HEK293 (cell line): Measurements from ENCODE around the gene TWIST2.

Source experiments
- CTCF ChIA-PET: fragments of 350-600 bp; formaldehyde crosslinking; extraction: SDS; loops from one replicate; lab custom pipeline; 2021; ENCODE audit warnings: antibody characterized with exemption; lab: Yijun Ruan, JAX
- POLR2A ChIA-PET: fragments of 300-600 bp; formaldehyde crosslinking; extraction: SDS; loops from one replicate; lab custom pipeline; 2020; ENCODE audit warnings: antibody characterized with exemption, inconsistent platforms; lab: Yijun Ruan, JAX
- H3K27ac ChIP-seq: fragments of 200-500 bp; sonication (Bioruptor generic); 2 replicates; pipeline ENCODE4 v1.5.1; 2014; ENCODE audit warnings: low read depth, low read length, control low read depth, inconsistent platforms; ENCODE audit errors: extremely low read depth
- H3K36me3 ChIP-seq, 2 experiments: fragments of 200-500 bp in 1 of 2; sonication (Bioruptor generic) in 1 of 2; 1 replicate in 1 of 2; 2 replicates in 1 of 2; pipeline ENCODE4 v1.5.1; 2014 to 2017; ENCODE audit warnings: inconsistent platforms in 2 of 2, low read length in 2 of 2; ENCODE audit not compliant: control insufficient read depth in 2 of 2, insufficient read depth in 1 of 2
- H3K4me1 ChIP-seq: fragments of 200-500 bp; sonication (Bioruptor generic); 2 replicates; pipeline ENCODE4 v1.5.1; 2014; ENCODE audit warnings: mild to moderate bottlenecking, low read length, inconsistent platforms; ENCODE audit not compliant: control insufficient read depth, insufficient read depth
- H3K4me3 ChIP-seq: 2 replicates; pipeline ENCODE4 v1.5.1; 2011; ENCODE audit warnings: low read depth, mild to moderate bottlenecking, control low read depth, low read length, moderate library complexity
- H3K9me3 ChIP-seq: fragments of 200-500 bp; sonication (Bioruptor generic); 2 replicates; pipeline ENCODE4 v1.5.1; 2014; ENCODE audit warnings: low read depth, low read length, inconsistent platforms; ENCODE audit not compliant: control insufficient read depth, insufficient read depth
- BCL11B ChIP-seq: fragments of 450-650 bp; formaldehyde crosslinking; IDR thresholded peaks from 2 replicates; pipeline ENCODE4 v1.5.1; 2016; ENCODE audit warnings: low read depth, missing biosample characterization, missing genetic modification characterization
- KLF16 ChIP-seq: fragments of 450-650 bp; formaldehyde crosslinking; IDR thresholded peaks from 2 replicates; pipeline ENCODE4 v1.5.1; 2017; ENCODE audit warnings: missing biosample characterization, missing genetic modification characterization
- SETDB1 ChIP-seq: IDR thresholded peaks from one replicate; pipeline ENCODE4 v1.6.1; 2017; ENCODE audit warnings: mild to moderate bottlenecking, low read length, moderate library complexity, mixed read lengths; ENCODE audit not compliant: insufficient read length
- SP3 ChIP-seq: fragments of 450-650 bp; formaldehyde crosslinking; IDR thresholded peaks from 2 replicates; pipeline ENCODE4 v1.5.1; 2016; ENCODE audit warnings: missing biosample characterization, missing genetic modification characterization
- TSHZ1 ChIP-seq: fragments of 450-650 bp; formaldehyde crosslinking; IDR thresholded peaks from 2 replicates; pipeline ENCODE4 v1.5.1; 2016; ENCODE audit warnings: missing biosample characterization, missing genetic modification characterization, borderline replicate concordance
- ZBTB48 ChIP-seq: fragments of 450-650 bp; formaldehyde crosslinking; IDR thresholded peaks from 2 replicates; pipeline ENCODE4 v1.5.1; 2016; ENCODE audit warnings: missing biosample characterization, missing genetic modification characterization
- ZFP41 ChIP-seq: fragments of 450-650 bp; formaldehyde crosslinking; IDR thresholded peaks from 2 replicates; pipeline ENCODE4 v1.5.1; 2016; ENCODE audit warnings: missing biosample characterization, missing genetic modification characterization, borderline replicate concordance
- ZFP69B ChIP-seq: fragments of 450-650 bp; formaldehyde crosslinking; IDR thresholded peaks from 2 replicates; pipeline ENCODE4 v1.5.1; 2016; ENCODE audit warnings: missing biosample characterization, missing genetic modification characterization
- ZIC2 ChIP-seq: fragments of 450-650 bp; formaldehyde crosslinking; IDR thresholded peaks from 2 replicates; pipeline ENCODE4 v1.5.1; 2016; ENCODE audit warnings: missing biosample characterization, missing genetic modification characterization
- ZNF146 ChIP-seq: fragments of 450-650 bp; formaldehyde crosslinking; IDR thresholded peaks from 2 replicates; pipeline ENCODE4 v1.5.1; 2016; ENCODE audit warnings: missing biosample characterization, missing genetic modification characterization
- ZNF169 ChIP-seq: fragments of 450-650 bp; formaldehyde crosslinking; IDR thresholded peaks from 2 replicates; pipeline ENCODE4 v1.5.1; 2016; ENCODE audit warnings: missing biosample characterization, missing genetic modification characterization
- ZNF239 ChIP-seq: fragments of 450-650 bp; formaldehyde crosslinking; IDR thresholded peaks from 2 replicates; pipeline ENCODE4 v1.5.1; 2016; ENCODE audit warnings: missing biosample characterization, missing genetic modification characterization
- ZNF274 ChIP-seq, 2 experiments: fragments of 200-500 bp in 1 of 2; fragments of 450-650 bp in 1 of 2; sonication (Bioruptor generic) in 1 of 2; formaldehyde crosslinking in 1 of 2; IDR thresholded peaks; 2 replicates each; pipeline versions ENCODE4 v1.5.1 to v1.6.1; 2014 to 2016; ENCODE audit warnings: borderline replicate concordance in 1 of 2, inconsistent platforms in 1 of 2, low read length in 1 of 2, missing biosample characterization in 1 of 2, missing genetic modification characterization in 1 of 2
- ZNF37A ChIP-seq: fragments of 450-650 bp; IDR thresholded peaks from 2 replicates; pipeline ENCODE4 v1.5.1; 2018; ENCODE audit warnings: missing biosample characterization, missing genetic modification characterization
- ZNF600 ChIP-seq: fragments of 450-650 bp; formaldehyde crosslinking; IDR thresholded peaks from 2 replicates; pipeline ENCODE4 v1.5.1; 2016; ENCODE audit warnings: missing biosample characterization, missing genetic modification characterization
- ZNF654 ChIP-seq: fragments of 450-650 bp; formaldehyde crosslinking; IDR thresholded peaks from 2 replicates; pipeline ENCODE4 v1.5.1; 2016; ENCODE audit warnings: low read depth, missing biosample characterization, missing genetic modification characterization
- ZNF670 ChIP-seq: fragments of 450-650 bp; formaldehyde crosslinking; IDR thresholded peaks from 2 replicates; pipeline ENCODE4 v1.5.1; 2016; ENCODE audit warnings: missing biosample characterization, missing genetic modification characterization, low read depth
- ZNF785 ChIP-seq: fragments of 450-650 bp; formaldehyde crosslinking; IDR thresholded peaks from 2 replicates; pipeline ENCODE4 v1.5.1; 2016; ENCODE audit warnings: missing biosample characterization, missing genetic modification characterization
- ZSCAN18 ChIP-seq: fragments of 450-650 bp; formaldehyde crosslinking; IDR thresholded peaks from 2 replicates; pipeline ENCODE4 v1.5.1; 2016; ENCODE audit warnings: missing biosample characterization, missing genetic modification characterization
- ZSCAN30 ChIP-seq: fragments of 450-650 bp; IDR thresholded peaks from 2 replicates; pipeline ENCODE4 v1.5.1; 2018; ENCODE audit warnings: missing biosample characterization, mild to moderate bottlenecking, missing genetic modification characterization, moderate library complexity
- ZSCAN4 ChIP-seq: fragments of 450-650 bp; formaldehyde crosslinking; IDR thresholded peaks from 2 replicates; pipeline ENCODE4 v1.5.1; 2017; ENCODE audit warnings: missing biosample characterization, missing genetic modification characterization

The TWIST2 gene

GRCh38 chr2:238879621-238880377 lies 31.9 kb downstream of the TWIST2 start:
- CTCF ChIA-PET, result no interaction called here
- H3K4me3 ChIP-seq, result no peak overlapping the region
- H3K4me1 ChIP-seq, result no peaks in the 10 kb centered on the region
- POLR2A ChIA-PET, result no interaction called here
- H3K36me3 ChIP-seq, result no peaks in the 10 kb centered on the region
- no peak for TF ChIP-seq SP3 (tag by site-specific recombination)
- no peak for TF ChIP-seq ZNF239 (tag by site-specific recombination)
- TF ChIP-seq ZNF670 (tag by site-specific recombination), result no peak
- no peak for TF ChIP-seq ZNF274 (IDR thresholded peaks at IDR 0.05; ENCODE audit: low read length)
- TF ChIP-seq ZNF274 (tag by site-specific recombination; IDR thresholded peaks at IDR 0.05; ENCODE audit: borderline replicate concordance), result no peak
- TF ChIP-seq SETDB1, result no peak
- TF ChIP-seq ZNF37A (tag by site-specific recombination), result no peak
- no peak for TF ChIP-seq ZSCAN30 (tag by site-specific recombination)
- no peak for TF ChIP-seq ZSCAN18 (tag by site-specific recombination)
- no peak for TF ChIP-seq ZNF654 (tag by site-specific recombination)
- no peak for TF ChIP-seq ZNF785 (tag by site-specific recombination)
- no peak for TF ChIP-seq ZNF169
- TF ChIP-seq ZSCAN4 (tag by site-specific recombination), result no peak
- H3K9me3 ChIP-seq, result no peaks in the 10 kb centered on the region
- H3K27ac ChIP-seq, result no peak overlapping the region

GRCh38 chr2:238881353-238882081 lies 33.6 kb downstream of the TWIST2 start:
- no peak overlapping the region for H3K27ac ChIP-seq
- H3K4me3 ChIP-seq, result no peak overlapping the region
- H3K36me3 ChIP-seq, result no peaks in the 10 kb centered on the region
- POLR2A ChIA-PET, result no interaction called here
- no peaks in the 10 kb centered on the region for H3K4me1 ChIP-seq
- no peak for TF ChIP-seq ZNF146 (tag by site-specific recombination)
- TF ChIP-seq ZNF600 (tag by site-specific recombination), result no peak
- peak; percentile 93 for TF ChIP-seq BCL11B (tag by site-specific recombination)
- no peak for TF ChIP-seq ZFP69B
- TF ChIP-seq KLF16, result no peak
- TF ChIP-seq TSHZ1 (tag by site-specific recombination), result peak; percentile 45; the same call in 1 of the 2 replicates
- TF ChIP-seq ZBTB48, result no peak
- 0 out of 2 replicates have a peak, but pooled peaks have one; percentile 12 for TF ChIP-seq ZIC2
- no peak for TF ChIP-seq ZFP41
- CTCF ChIA-PET, result no interaction called here
- no peaks in the 10 kb centered on the region for H3K9me3 ChIP-seq
